Naive thymus-derived CD4-positive, alpha-beta T cell (primary cell): Measurements from ENCODE around the gene TNNI3K. TPM values are rescaled to one million over a fixed set of nuclear protein-coding genes. Genes with fewer than 3 reads are reported as not detected.

ENCODE experiments used
- ATAC-seq: fragments of 150-1000 bp; cut with Tn5 transposase; 2 replicates; pipeline ENCODE4 v1.10.0; 2021; ENCODE audit warnings: mild to moderate bottlenecking, moderate library complexity
- CTCF ChIA-PET: fragments of 350-600 bp; sonication (Branson Sonifier 250); formaldehyde crosslinking; loops from one replicate; lab custom pipeline; 2021; ENCODE audit warnings: antibody characterized with exemption; lab: Charles Lee
- POLR2A ChIA-PET: fragments of 350-600 bp; sonication (Branson Sonifier 250); formaldehyde crosslinking; loops from one replicate; lab custom pipeline; 2021; ENCODE audit warnings: antibody characterized with exemption, inconsistent platforms; lab: Charles Lee
- DNase-seq, 9 donors: peaks; one replicate each; pipeline versions ENCODE4 v3.0.0 to v3.0.0-alpha.2; 2020 to 2022; ENCODE audit warnings: mixed read lengths in 1 of 9
- H3K27ac ChIP-seq: one replicate; pipeline ENCODE4 v1.7.0; 2013; ENCODE audit warnings: mild to moderate bottlenecking, low read depth, low read length, moderate library complexity
- H3K27me3 ChIP-seq, 2 donors: one replicate each; pipeline ENCODE4 v1.7.0; 2013; ENCODE audit warnings: low read length in 2 of 2, mild to moderate bottlenecking in 2 of 2, moderate library complexity in 2 of 2; ENCODE audit not compliant: control insufficient read depth in 2 of 2, insufficient read depth in 2 of 2
- H3K36me3 ChIP-seq, 3 experiments: 1 replicate in 2 of 3; 2 replicates in 1 of 3; pipeline ENCODE4 v1.7.0; 2013; ENCODE audit warnings: low read length in 3 of 3, mild to moderate bottlenecking in 3 of 3, moderate library complexity in 1 of 3; ENCODE audit not compliant: insufficient read depth in 3 of 3, control insufficient read depth in 2 of 3
- H3K4me1 ChIP-seq, 2 donors: one replicate each; pipeline ENCODE4 v1.7.0; 2013; ENCODE audit warnings: low read length in 2 of 2, mild to moderate bottlenecking in 2 of 2, moderate library complexity in 1 of 2; ENCODE audit not compliant: control insufficient read depth in 2 of 2, insufficient read depth in 2 of 2
- H3K4me3 ChIP-seq: 2 replicates; pipeline ENCODE4 v1.7.0; 2013; ENCODE audit warnings: mild to moderate bottlenecking, low read length
- H3K9me3 ChIP-seq, 3 experiments: 1 replicate in 2 of 3; 2 replicates in 1 of 3; pipeline ENCODE4 v1.7.0; 2013; ENCODE audit warnings: low read length in 3 of 3; ENCODE audit not compliant: control insufficient read depth in 2 of 3
- H3K27ac Mint-ChIP-seq, 9 donors: one replicate each; pipeline ENCODE4 v1.8.0; 2020 to 2022; ENCODE audit warnings: mixed read lengths in 9 of 9, mild to moderate bottlenecking in 8 of 9, moderate library complexity in 5 of 9, inconsistent platforms in 2 of 9
- H3K27me3 Mint-ChIP-seq, 5 donors: one replicate each; pipeline ENCODE4 v1.8.0; 2021 to 2022; ENCODE audit warnings: mixed read lengths in 5 of 5, mild to moderate bottlenecking in 1 of 5
- H3K36me3 Mint-ChIP-seq, 5 donors: one replicate each; pipeline ENCODE4 v1.8.0; 2020 to 2022; ENCODE audit warnings: mixed read lengths in 5 of 5, mild to moderate bottlenecking in 3 of 5, inconsistent platforms in 1 of 5
- H3K4me1 Mint-ChIP-seq, 7 donors: one replicate each; pipeline ENCODE4 v1.8.0; 2020 to 2022; ENCODE audit warnings: mixed read lengths in 7 of 7, mild to moderate bottlenecking in 3 of 7, inconsistent platforms in 1 of 7
- H3K4me3 Mint-ChIP-seq, 10 donors: one replicate each; pipeline ENCODE4 v1.8.0; 2020 to 2022; ENCODE audit warnings: mild to moderate bottlenecking in 10 of 10, mixed read lengths in 10 of 10, moderate library complexity in 6 of 10, inconsistent platforms in 2 of 10
- H3K9me3 Mint-ChIP-seq, 11 donors: one replicate each; pipeline ENCODE4 v1.8.0; 2020 to 2022; ENCODE audit warnings: mixed read lengths in 11 of 11, mild to moderate bottlenecking in 4 of 11, inconsistent platforms in 1 of 11, moderate library complexity in 1 of 11
- intact Hi-C, 2 donors: fragments of 100-400 bp; cut with micrococcal nuclease; formaldehyde crosslinking; loops; one replicate each; pipeline ENCODE4 v1.15.1; 2023
- polyA plus RNA-seq, 2 donors: library from polyadenylated mRNA; unstranded; fragments of 300-500 nt; fragmentation: Illumina TruSeq; gene quantifications; one replicate each; pipeline ENCODE4 v1.2.3, GENCODE V29; 2021
- total RNA-seq, 6 experiments: library from RNA in 5 of 6; stranded (reverse) in 5 of 6; gene quantifications; 1 replicate in 5 of 6; 2 replicates in 1 of 6; pipeline ENCODE4 v1.2.3 and lab custom pipeline; 2021 to 2026

Gene TNNI3K
- total and polyA plus RNA-seq, 7 experiments from 2014 or later = 0.41 TPM; not detected in 6

GRCh38 chr1:74343216-74343615 lies 108.0 kb downstream of the TNNI3K start:
- Histone ChIP-seq H3K9me3 (no peaks in the 10 kb centered on the region), H3K27me3 (no peaks in the 10 kb centered on the region), H3K36me3 (no peaks in the 10 kb centered on the region), H3K4me3 (no peak overlapping the region), H3K27ac (no peak overlapping the region), H3K4me1 (no peaks in the 10 kb centered on the region)
- Mint-ChIP-seq H3K4me1 (no peaks in the 10 kb centered on the region), H3K9me3 (peaks cover 0 to under 1% (median 0%) of the 10 kb centered on the region in 11 donors), H3K27ac (no peak overlapping the region), H3K36me3 (no peaks in the 10 kb centered on the region), H3K4me3 (no peak overlapping the region), H3K27me3 (no peaks in the 10 kb centered on the region)
- no peak for DNase-seq
- intact Hi-C loops = no loop called here
- no peak for ATAC-seq
- ChIA-PET POLR2A (no interaction called here), CTCF (interaction anchor here (0.6 kb wide), 1 partner anchor 212 kb away, joined by 3 read pairs; no protein-coding TSS in a partner anchor)

GRCh38 chr1:74344387-74344786 lies 109.2 kb downstream of the TNNI3K start:
- no peak for ATAC-seq
- no peaks in the 10 kb centered on the region for H3K4me1 Mint-ChIP-seq
- no peak overlapping the region for H3K4me3 Mint-ChIP-seq
- no peaks in the 10 kb centered on the region for H3K9me3 ChIP-seq
- intact Hi-C loops = no loop called here
- H3K27me3 Mint-ChIP-seq = no peaks in the 10 kb centered on the region
- H3K27me3 ChIP-seq = no peaks in the 10 kb centered on the region
- H3K4me3 ChIP-seq = no peak overlapping the region
- peaks cover 0 to 5% (median 0%) of the 10 kb centered on the region in 11 donors for H3K9me3 Mint-ChIP-seq
- H3K36me3 Mint-ChIP-seq = no peaks in the 10 kb centered on the region
- DNase-seq = no peak
- H3K4me1 ChIP-seq = no peaks in the 10 kb centered on the region
- no peaks in the 10 kb centered on the region for H3K36me3 ChIP-seq
- POLR2A ChIA-PET = no interaction called here
- CTCF ChIA-PET = no interaction called here
- H3K27ac ChIP-seq = no peak overlapping the region
- no peak overlapping the region for H3K27ac Mint-ChIP-seq

DNA sequence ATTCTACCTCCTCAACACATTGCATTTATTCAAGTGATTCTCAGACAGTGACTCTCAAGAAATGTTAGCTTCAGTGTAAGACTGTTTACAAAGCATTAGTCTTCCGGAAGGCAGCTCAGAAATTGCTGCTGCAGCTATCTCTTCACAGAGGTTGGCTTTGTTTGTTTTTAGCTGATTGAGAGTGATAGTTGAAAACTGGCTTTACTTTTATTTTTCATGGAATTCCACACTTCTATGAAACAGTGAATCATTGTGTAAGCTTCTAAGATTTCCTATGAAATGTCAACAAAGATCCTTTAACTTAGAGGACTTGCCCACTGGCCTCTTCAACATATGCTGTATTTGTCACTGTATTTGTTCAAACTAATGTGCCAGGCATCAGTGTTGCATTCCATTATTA lies 121.3 kb downstream of the TNNI3K start:
- intact Hi-C loops = no loop called here
- POLR2A ChIA-PET = no interaction called here
- Mint-ChIP-seq H3K36me3 (peaks cover 0 to 14% (median 0%) of the 10 kb centered on the region in 5 donors), H3K9me3 (peaks cover 0 to 5% (median 2%) of the 10 kb centered on the region in 11 donors), H3K4me1 (no peaks in the 10 kb centered on the region), H3K27ac (no peak overlapping the region), H3K27me3 (peaks cover 0 to 3% (median 0%) of the 10 kb centered on the region in 5 donors), H3K4me3 (no peak overlapping the region)
- CTCF ChIA-PET = no interaction called here
- Histone ChIP-seq H3K4me3 (no peak overlapping the region), H3K9me3 (no peaks in the 10 kb centered on the region), H3K27me3 (no peaks in the 10 kb centered on the region), H3K36me3 (no peaks in the 10 kb centered on the region), H3K4me1 (no peaks in the 10 kb centered on the region), H3K27ac (no peak overlapping the region)
- no peak for DNase-seq
- ATAC-seq = no peak

DNA sequence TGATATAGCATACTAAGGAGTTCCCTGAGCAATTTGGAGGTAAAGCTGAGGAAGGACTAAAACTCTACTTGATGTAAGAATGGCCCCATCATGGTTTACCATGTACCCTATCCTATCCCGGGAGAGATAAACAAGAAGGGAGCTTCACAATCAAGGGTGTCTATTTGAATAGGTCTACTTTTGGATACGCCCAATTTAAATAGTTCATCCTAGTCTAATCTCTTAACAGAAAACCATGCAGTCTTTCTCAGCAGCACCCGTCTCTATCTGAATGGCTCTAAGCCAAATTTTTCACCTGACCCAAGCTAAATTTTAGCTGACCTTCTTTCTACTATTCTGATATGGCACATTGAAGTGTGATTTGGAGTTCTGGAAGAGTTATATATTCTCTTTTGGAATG lies 122.0 kb downstream of the TNNI3K start:
- no peaks in the 10 kb centered on the region for H3K27me3 ChIP-seq
- H3K9me3 Mint-ChIP-seq = no peaks in the 10 kb centered on the region
- no peaks in the 10 kb centered on the region for H3K4me1 Mint-ChIP-seq
- no peak overlapping the region for H3K4me3 Mint-ChIP-seq
- no peaks in the 10 kb centered on the region for H3K36me3 ChIP-seq
- DNase-seq (no peak), ATAC-seq (no peak)
- ChIA-PET CTCF (no interaction called here), POLR2A (no interaction called here)
- intact Hi-C loops = no loop called here
- H3K4me3 ChIP-seq = no peak overlapping the region
- H3K4me1 ChIP-seq = no peaks in the 10 kb centered on the region
- H3K9me3 ChIP-seq = no peaks in the 10 kb centered on the region
- H3K27ac Mint-ChIP-seq = no peak overlapping the region
- peaks cover 0 to 3% (median 0%) of the 10 kb centered on the region in 5 donors for H3K27me3 Mint-ChIP-seq
- H3K27ac ChIP-seq = no peak overlapping the region
- H3K36me3 Mint-ChIP-seq = peaks cover 0 to 14% (median 0%) of the 10 kb centered on the region in 5 donors

- peaks cover 0 to 14% (median 0%) of the 10 kb centered on the region in 5 donors for H3K36me3 Mint-ChIP-seq
- H3K27me3 Mint-ChIP-seq = peaks cover 0 to 3% (median 0%) of the 10 kb centered on the region in 5 donors
- ATAC-seq (no peak), DNase-seq (no peak)
- H3K9me3 Mint-ChIP-seq = no peaks in the 10 kb centered on the region
- Histone ChIP-seq H3K9me3 (no peaks in the 10 kb centered on the region), H3K27ac (no peak overlapping the region), H3K36me3 (no peaks in the 10 kb centered on the region), H3K4me3 (no peak overlapping the region), H3K27me3 (no peaks in the 10 kb centered on the region), H3K4me1 (no peaks in the 10 kb centered on the region)
- CTCF ChIA-PET = no interaction called here
- intact Hi-C loops = no loop called here
- POLR2A ChIA-PET = no interaction called here
- H3K27ac Mint-ChIP-seq = no peak overlapping the region
- H3K4me3 Mint-ChIP-seq = no peak overlapping the region
- no peaks in the 10 kb centered on the region for H3K4me1 Mint-ChIP-seq
Measured at GRCh38 chr1:74357756-74358155, 122.6 kb downstream of the TNNI3K start.

DNA sequence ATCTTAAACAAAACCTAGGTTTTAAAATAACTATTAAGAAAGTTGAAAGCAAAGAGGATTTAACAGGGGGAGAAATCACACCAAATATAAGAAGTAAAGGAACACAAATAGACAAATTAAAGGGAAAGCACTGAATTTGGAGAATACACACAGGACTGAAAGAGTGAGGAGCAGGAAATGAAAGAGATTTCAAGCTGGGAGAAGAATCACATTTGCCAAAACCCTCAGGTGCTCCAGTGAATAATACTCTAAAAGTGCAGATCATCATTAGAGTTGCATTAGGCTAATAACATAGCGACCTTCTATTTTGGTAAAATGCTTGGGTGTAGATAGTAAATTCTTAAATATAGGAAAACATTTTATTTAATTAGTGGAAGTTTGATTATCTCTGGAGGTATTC lies 127.5 kb downstream of the TNNI3K start:
- no peaks in the 10 kb centered on the region for H3K4me1 Mint-ChIP-seq
- Histone ChIP-seq H3K27ac (no peak overlapping the region), H3K27me3 (no peaks in the 10 kb centered on the region), H3K9me3 (no peaks in the 10 kb centered on the region), H3K4me1 (no peaks in the 10 kb centered on the region), H3K4me3 (no peak overlapping the region), H3K36me3 (no peaks in the 10 kb centered on the region)
- H3K4me3 Mint-ChIP-seq = no peak overlapping the region
- DNase-seq = no peak
- ChIA-PET POLR2A (no interaction called here), CTCF (no interaction called here)
- H3K27me3 Mint-ChIP-seq = peaks cover 0 to 1% (median 0%) of the 10 kb centered on the region in 5 donors
- intact Hi-C loops = no loop called here
- no peaks in the 10 kb centered on the region for H3K36me3 Mint-ChIP-seq
- H3K9me3 Mint-ChIP-seq = peaks cover 0 to 2% (median 0%) of the 10 kb centered on the region in 11 donors
- ATAC-seq = no peak
- H3K27ac Mint-ChIP-seq = no peak overlapping the region

GRCh38 chr1:74363220-74363619 lies 128.0 kb downstream of the TNNI3K start:
- CTCF ChIA-PET = no interaction called here
- Histone ChIP-seq H3K9me3 (no peaks in the 10 kb centered on the region), H3K36me3 (no peaks in the 10 kb centered on the region), H3K27ac (no peak overlapping the region), H3K27me3 (no peaks in the 10 kb centered on the region), H3K4me1 (no peaks in the 10 kb centered on the region), H3K4me3 (no peak overlapping the region)
- no peak overlapping the region for H3K27ac Mint-ChIP-seq
- no peaks in the 10 kb centered on the region for H3K4me1 Mint-ChIP-seq
- ATAC-seq (no peak), DNase-seq (no peak)
- peaks cover 0 to 2% (median 0%) of the 10 kb centered on the region in 11 donors for H3K9me3 Mint-ChIP-seq
- no peaks in the 10 kb centered on the region for H3K27me3 Mint-ChIP-seq
- H3K36me3 Mint-ChIP-seq = no peaks in the 10 kb centered on the region
- no peak overlapping the region for H3K4me3 Mint-ChIP-seq
- POLR2A ChIA-PET = no interaction called here
- intact Hi-C loops = no loop called here
